RWPE2 (cell line): ENCODE measurements around the gene CLEC16A.
A peak's percentile ranks its signal among the peaks of the same experiment; 100 is the strongest.

Experiments
- ATAC-seq: fragments of 200-7000 bp; cut with Tn5 transposase; 3 replicates; pipeline ENCODE4 v1.9.1; 2021; ENCODE audit warnings: low read depth
- DNase-seq: peaks from one replicate; pipeline ENCODE4 v3.0.0-alpha.2; 2020; ENCODE audit warnings: low spot score
- H3K27ac ChIP-seq: fragments of 450-650 bp; 2 replicates; pipeline ENCODE4 v1.5.1; 2017; ENCODE audit warnings: mild to moderate bottlenecking; ENCODE audit not compliant: poor library complexity, severe bottlenecking
- H3K27me3 ChIP-seq: fragments of 250-450 bp; sonication (Bioruptor Pico); 2 replicates; pipeline ENCODE4 v1.5.1; 2021; ENCODE audit warnings: mild to moderate bottlenecking, moderate library complexity; ENCODE audit not compliant: insufficient read depth, poor library complexity, severe bottlenecking
- H3K36me3 ChIP-seq: fragments of 250-450 bp; sonication (Bioruptor Pico); 2 replicates; pipeline ENCODE4 v1.5.1; 2020; ENCODE audit warnings: low read depth, mild to moderate bottlenecking, moderate library complexity
- H3K4me1 ChIP-seq: fragments of 250-450 bp; sonication (Bioruptor Pico); 2 replicates; pipeline ENCODE4 v1.5.1; 2021; ENCODE audit warnings: mild to moderate bottlenecking, moderate library complexity; ENCODE audit not compliant: insufficient read depth, poor library complexity, severe bottlenecking
- H3K4me3 ChIP-seq: fragments of 250-450 bp; sonication (Bioruptor Pico); 2 replicates; pipeline ENCODE4 v1.5.1; 2021; ENCODE audit warnings: mild to moderate bottlenecking, moderate library complexity; ENCODE audit not compliant: severe bottlenecking
- H3K9me3 ChIP-seq: fragments of 250-450 bp; sonication (Bioruptor Pico); 2 replicates; pipeline ENCODE4 v1.5.1; 2021; ENCODE audit warnings: mild to moderate bottlenecking, moderate library complexity; ENCODE audit not compliant: severe bottlenecking
- TF ChIP-seq, protein P1 (sequence below): fragments of 450-650 bp; IDR thresholded peaks from one replicate; pipeline ENCODE4 v1.5.1; 2017; ENCODE audit warnings: mild to moderate bottlenecking, moderate library complexity; ENCODE audit not compliant: poor library complexity, severe bottlenecking

The CLEC16A gene

DNA sequence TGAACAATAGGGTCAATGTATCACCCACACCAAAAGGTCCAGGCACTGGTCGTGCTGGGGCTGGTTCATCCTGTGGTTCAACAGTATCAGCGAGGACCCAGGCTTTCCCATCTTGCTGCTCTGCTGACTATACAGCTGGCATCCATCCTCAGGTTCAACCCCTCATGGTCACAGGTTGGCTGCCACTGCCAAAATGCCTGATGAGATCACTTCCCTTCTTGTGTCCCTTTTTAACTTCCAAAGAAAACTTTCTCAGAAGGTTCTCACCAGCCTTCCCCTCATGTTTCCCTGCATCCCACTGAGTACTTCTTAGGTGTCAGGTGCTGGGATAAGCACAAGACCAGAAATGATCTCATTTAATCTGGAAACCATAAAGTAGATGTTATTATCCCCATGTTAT is 25.7 kb downstream of the CLEC16A start:
- Histone ChIP-seq H3K36me3 (peaks cover 21% of the 10 kb centered on the region), H3K4me3 (no peak overlapping the region), H3K27me3 (no peaks in the 10 kb centered on the region), H3K4me1 (peaks cover 4% of the 10 kb centered on the region), H3K27ac (no peak overlapping the region), H3K9me3 (no peaks in the 10 kb centered on the region)
- TF ChIP-seq, protein P1, sequence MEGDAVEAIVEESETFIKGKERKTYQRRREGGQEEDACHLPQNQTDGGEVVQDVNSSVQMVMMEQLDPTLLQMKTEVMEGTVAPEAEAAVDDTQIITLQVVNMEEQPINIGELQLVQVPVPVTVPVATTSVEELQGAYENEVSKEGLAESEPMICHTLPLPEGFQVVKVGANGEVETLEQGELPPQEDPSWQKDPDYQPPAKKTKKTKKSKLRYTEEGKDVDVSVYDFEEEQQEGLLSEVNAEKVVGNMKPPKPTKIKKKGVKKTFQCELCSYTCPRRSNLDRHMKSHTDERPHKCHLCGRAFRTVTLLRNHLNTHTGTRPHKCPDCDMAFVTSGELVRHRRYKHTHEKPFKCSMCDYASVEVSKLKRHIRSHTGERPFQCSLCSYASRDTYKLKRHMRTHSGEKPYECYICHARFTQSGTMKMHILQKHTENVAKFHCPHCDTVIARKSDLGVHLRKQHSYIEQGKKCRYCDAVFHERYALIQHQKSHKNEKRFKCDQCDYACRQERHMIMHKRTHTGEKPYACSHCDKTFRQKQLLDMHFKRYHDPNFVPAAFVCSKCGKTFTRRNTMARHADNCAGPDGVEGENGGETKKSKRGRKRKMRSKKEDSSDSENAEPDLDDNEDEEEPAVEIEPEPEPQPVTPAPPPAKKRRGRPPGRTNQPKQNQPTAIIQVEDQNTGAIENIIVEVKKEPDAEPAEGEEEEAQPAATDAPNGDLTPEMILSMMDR = no peak
- ATAC-seq (no peak), DNase-seq (no peak)

DNA sequence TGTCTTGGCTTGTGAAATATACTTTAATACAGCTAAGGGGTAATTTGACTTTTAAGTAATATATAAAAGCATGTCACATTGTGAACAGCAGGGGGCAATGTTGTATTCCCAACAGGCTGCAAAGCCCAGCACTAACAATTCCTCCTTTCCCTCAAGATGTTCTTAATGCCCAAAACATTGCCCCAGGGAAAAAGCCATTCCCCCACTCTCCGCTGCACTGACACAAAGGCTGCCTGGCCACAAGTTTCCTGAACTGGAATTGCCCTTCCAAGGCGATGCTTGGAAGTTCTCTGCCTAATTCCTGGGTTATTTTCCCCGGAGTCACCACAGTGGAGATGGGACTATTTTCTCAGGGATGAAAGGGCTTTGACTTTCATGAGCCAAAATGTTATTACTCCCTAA is 27.2 kb downstream of the CLEC16A start:
- no peaks in the 10 kb centered on the region for H3K9me3 ChIP-seq
- DNase-seq (no peak), ATAC-seq (peak; percentile 61)
- TF ChIP-seq, protein P1 = peak; percentile 86
- no peaks in the 10 kb centered on the region for H3K27me3 ChIP-seq
- H3K27ac ChIP-seq = no peak overlapping the region
- no peak overlapping the region for H3K4me3 ChIP-seq
- H3K4me1 ChIP-seq = peaks cover 4% of the 10 kb centered on the region
- peaks cover 27% of the 10 kb centered on the region for H3K36me3 ChIP-seq

DNA sequence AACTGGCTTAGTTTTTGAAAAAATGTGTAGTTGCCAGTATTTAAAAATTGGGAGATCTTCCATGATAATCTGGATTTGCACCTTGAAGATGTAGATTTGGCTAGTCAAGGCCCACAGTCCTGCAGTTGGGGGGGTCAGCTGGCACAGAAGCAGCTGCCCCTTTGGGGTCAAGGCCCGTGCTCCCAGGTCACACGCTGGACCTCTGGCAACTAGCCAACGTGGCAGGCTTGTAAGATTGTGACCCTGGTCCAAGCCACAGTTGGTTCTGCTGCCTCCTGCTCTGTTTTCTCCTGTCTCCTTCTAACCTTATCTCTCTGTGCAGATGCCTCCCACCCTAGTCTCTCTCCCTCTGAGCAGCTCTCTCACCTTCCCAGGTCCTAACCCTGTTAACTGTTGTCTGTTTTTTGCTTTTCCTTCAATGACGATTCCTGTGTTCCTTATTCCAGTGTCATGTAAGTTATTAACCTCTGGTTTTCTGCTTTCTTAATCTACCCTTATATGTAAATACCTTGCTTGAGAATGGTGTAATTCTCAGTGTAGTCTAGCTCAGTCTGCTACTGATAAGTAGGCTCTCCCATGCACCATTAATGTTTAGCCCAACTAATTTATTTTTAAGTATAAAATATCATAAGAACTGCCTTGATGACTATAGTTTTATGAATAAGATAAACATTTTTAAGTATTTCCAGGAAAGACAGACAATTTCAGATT is 27.9 kb downstream of the CLEC16A start:
- Histone ChIP-seq H3K27ac (no peak overlapping the region), H3K27me3 (no peaks in the 10 kb centered on the region), H3K36me3 (peaks cover 27% of the 10 kb centered on the region), H3K9me3 (no peaks in the 10 kb centered on the region), H3K4me3 (no peak overlapping the region), H3K4me1 (peaks cover 4% of the 10 kb centered on the region)
- ATAC-seq (no peak), DNase-seq (no peak)
- TF ChIP-seq, protein P1 = no peak

DNA sequence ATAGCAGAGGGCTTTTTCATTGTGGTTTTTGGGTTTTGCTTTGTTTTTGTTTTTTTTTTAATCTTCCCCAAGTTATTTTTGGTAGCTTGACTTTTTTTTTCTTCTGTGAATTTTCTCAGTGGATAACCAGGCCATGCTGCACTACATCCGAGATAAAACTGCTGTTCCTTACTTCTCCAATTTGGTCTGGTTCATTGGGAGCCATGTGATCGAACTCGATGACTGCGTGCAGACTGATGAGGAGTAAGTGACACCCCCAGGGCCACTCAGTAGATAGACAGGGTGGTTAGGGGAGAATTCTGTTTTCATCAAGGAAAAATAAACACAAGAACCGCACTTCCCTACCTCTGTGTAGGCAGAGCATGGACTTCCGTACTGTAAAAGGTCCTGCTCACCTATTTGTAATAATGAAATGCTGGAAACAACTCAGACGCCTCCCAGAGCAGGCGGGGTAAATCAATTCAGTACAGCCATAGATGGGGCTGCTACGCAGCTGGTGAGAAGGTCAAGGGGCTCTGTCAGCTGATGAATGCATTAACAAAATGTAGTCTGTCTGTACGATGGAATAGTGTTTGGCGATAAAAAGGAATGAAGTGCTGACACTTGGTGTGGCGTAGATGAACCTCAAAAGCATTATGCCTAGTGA is 28.6 kb downstream of the CLEC16A start:
- DNase-seq = no peak
- ATAC-seq = no peak
- Histone ChIP-seq H3K36me3 (peaks cover 27% of the 10 kb centered on the region), H3K4me1 (peaks cover 4% of the 10 kb centered on the region), H3K27ac (no peak overlapping the region), H3K4me3 (no peak overlapping the region), H3K9me3 (no peaks in the 10 kb centered on the region), H3K27me3 (no peaks in the 10 kb centered on the region)
- TF ChIP-seq, protein P1 = no peak

DNA sequence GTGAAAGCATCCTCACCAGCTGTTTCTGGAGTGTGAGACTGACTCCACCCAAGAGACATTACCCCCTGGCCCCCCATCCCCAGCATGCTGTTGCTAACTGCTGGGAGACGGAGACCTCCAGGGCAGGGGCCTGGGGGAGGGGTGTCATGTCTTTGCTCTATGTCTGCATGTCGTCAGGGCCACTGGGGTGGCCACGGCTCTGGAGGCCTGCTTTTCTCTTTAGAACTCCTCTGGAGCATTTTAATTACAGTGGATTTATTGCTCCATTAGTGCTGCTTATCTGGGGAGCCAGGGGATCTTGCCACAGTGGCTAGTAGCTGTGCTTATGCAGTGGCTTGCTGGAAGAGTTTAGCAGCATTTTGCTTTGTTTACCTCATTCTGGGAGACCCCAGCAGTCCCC is 32.3 kb downstream of the CLEC16A start:
- Histone ChIP-seq H3K27me3 (no peaks in the 10 kb centered on the region), H3K4me3 (no peak overlapping the region), H3K36me3 (peaks cover 27% of the 10 kb centered on the region), H3K9me3 (no peaks in the 10 kb centered on the region), H3K27ac (no peak overlapping the region), H3K4me1 (peaks cover 14% of the 10 kb centered on the region)
- TF ChIP-seq, protein P1 = no peak
- no peak for DNase-seq
- ATAC-seq = no peak
